HCT116 (cell line): Measurements from ENCODE around the gene PSAP.
A peak's percentile ranks its signal among the peaks of the same experiment; 100 is the strongest.

Experiments used
- CBX3 ChIP-seq: IDR thresholded peaks from 2 replicates; pipeline ENCODE4 v1.6.1; 2012; ENCODE audit warnings: low read depth
- CTCF ChIP-seq, 3 experiments: fragments of 200-600 bp in 1 of 3; sonication (generic) in 1 of 3; IDR thresholded peaks in 2 of 3; conservative IDR thresholded peaks in 1 of 3; 2 replicates each; pipeline ENCODE4 v1.5.1; 2012 to 2017; ENCODE audit warnings: low read depth in 2 of 3, low read length in 2 of 3, antibody characterized with exemption in 1 of 3, borderline replicate concordance in 1 of 3, control low read depth in 1 of 3, mild to moderate bottlenecking in 1 of 3, mixed read lengths in 1 of 3, mixed run types in 1 of 3, moderate library complexity in 1 of 3; ENCODE audit not compliant: insufficient read depth in 1 of 3
- EZH2 ChIP-seq: fragments of 200-600 bp; sonication (generic); IDR thresholded peaks from 2 replicates; pipeline ENCODE4 v1.6.1; 2017; ENCODE audit warnings: antibody characterized with exemption, mixed run types
- EZH2phosphoT487 ChIP-seq: fragments of 200-600 bp; IDR thresholded peaks from 2 replicates; pipeline ENCODE4 v1.6.1; 2018; ENCODE audit warnings: antibody characterized with exemption, borderline replicate concordance
- JUND ChIP-seq: IDR thresholded peaks from 2 replicates; pipeline ENCODE4 v1.6.1; 2012
- MAX ChIP-seq: IDR thresholded peaks from 2 replicates; pipeline ENCODE4 v1.6.1; 2012
- POLR2A ChIP-seq: IDR thresholded peaks from 2 replicates; pipeline ENCODE4 v1.7.0; 2011; ENCODE audit warnings: borderline replicate concordance; ENCODE audit not compliant: insufficient read depth, insufficient read length; ENCODE audit errors: extremely low read depth
- POLR2AphosphoS5 ChIP-seq: IDR thresholded peaks from 2 replicates; pipeline ENCODE4 v1.6.1; 2011; ENCODE audit warnings: mild to moderate bottlenecking, low read depth, low read length, moderate library complexity
- REST ChIP-seq: IDR thresholded peaks from 2 replicates; pipeline ENCODE4 v1.6.1; 2012; ENCODE audit warnings: low read depth
- YY1 ChIP-seq: IDR thresholded peaks from 2 replicates; pipeline ENCODE4 v1.6.1; 2011; ENCODE audit warnings: low read length, low read depth, moderate library complexity, mild to moderate bottlenecking; ENCODE audit not compliant: insufficient replicate concordance; ENCODE audit errors: extremely low read depth
- ZNF274 ChIP-seq: fragments of 200-500 bp; sonication (Bioruptor generic); IDR thresholded peaks from 2 replicates; pipeline ENCODE4 v1.6.1; 2014; ENCODE audit warnings: mild to moderate bottlenecking, low read depth, low read length, inconsistent platforms

- TF ChIP-seq CTCF (IDR thresholded peaks at IDR 0.05 in 2 of 3, conservative IDR thresholded peaks at IDR 0.05 in 1 of 3; ENCODE audit: borderline replicate concordance in 1 of 3, insufficient read depth in 1 of 3, low read depth in 2 of 3, low read length in 2 of 3): peak in 2 of 3 experiments; percentile 66 to 86; a peak in 4 of 6 replicates
- no peak for TF ChIP-seq ZNF274
- TF ChIP-seq POLR2AphosphoS5: peak; percentile 76
- TF ChIP-seq EZH2: no peak
- TF ChIP-seq YY1: peak; percentile 23
- TF ChIP-seq REST: no peak
- TF ChIP-seq POLR2A: no peak
- TF ChIP-seq MAX: no peak
- TF ChIP-seq JUND: no peak
- no peak for TF ChIP-seq EZH2phosphoT487
- TF ChIP-seq CBX3: no peak
These were observed 77.7 kb downstream of the PSAP start, which contains the start of gene VSIR for GRCh38 chr10:71773221-71773971.
